ENCODE measurements around the gene DFFB.

DFFB gene

GRCh38 chr1:3931007-3931912, 74.0 kb downstream of the DFFB start:
- DNase-seq, result no peak

- no peak for DNase-seq
Observed at GRCh38 chr1:3932156-3932919, 75.1 kb downstream of the DFFB start.
